ENCODE measurements around the gene NCOR2. TPM values are rescaled to one million over a fixed set of nuclear protein-coding genes. Genes with fewer than 3 reads are reported as not detected.

The NCOR2 gene
- total and polyA plus RNA-seq, 10 of the 15 experiments (the other 5 are each of a cell fraction or from before 2014, with no cell fraction given), result 0.43 to 179 (median 14.9) TPM

GRCh38 chr12:124542021-124542949 lies 25.1 kb downstream of the NCOR2 start (continued):
- TF ChIP-seq, protein P1, sequence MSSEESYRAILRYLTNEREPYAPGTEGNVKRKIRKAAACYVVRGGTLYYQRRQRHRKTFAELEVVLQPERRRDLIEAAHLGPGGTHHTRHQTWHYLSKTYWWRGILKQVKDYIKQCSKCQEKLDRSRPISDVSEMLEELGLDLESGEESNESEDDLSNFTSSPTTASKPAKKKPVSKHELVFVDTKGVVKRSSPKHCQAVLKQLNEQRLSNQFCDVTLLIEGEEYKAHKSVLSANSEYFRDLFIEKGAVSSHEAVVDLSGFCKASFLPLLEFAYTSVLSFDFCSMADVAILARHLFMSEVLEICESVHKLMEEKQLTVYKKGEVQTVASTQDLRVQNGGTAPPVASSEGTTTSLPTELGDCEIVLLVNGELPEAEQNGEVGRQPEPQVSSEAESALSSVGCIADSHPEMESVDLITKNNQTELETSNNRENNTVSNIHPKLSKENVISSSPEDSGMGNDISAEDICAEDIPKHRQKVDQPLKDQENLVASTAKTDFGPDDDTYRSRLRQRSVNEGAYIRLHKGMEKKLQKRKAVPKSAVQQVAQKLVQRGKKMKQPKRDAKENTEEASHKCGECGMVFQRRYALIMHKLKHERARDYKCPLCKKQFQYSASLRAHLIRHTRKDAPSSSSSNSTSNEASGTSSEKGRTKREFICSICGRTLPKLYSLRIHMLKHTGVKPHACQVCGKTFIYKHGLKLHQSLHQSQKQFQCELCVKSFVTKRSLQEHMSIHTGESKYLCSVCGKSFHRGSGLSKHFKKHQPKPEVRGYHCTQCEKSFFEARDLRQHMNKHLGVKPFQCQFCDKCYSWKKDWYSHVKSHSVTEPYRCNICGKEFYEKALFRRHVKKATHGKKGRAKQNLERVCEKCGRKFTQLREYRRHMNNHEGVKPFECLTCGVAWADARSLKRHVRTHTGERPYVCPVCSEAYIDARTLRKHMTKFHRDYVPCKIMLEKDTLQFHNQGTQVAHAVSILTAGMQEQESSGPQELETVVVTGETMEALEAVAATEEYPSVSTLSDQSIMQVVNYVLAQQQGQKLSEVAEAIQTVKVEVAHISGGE (CRISPR knock-in tag; IDR thresholded peaks at IDR 0.05), result no peak
- TF ChIP-seq FOXK2 (IDR thresholded peaks at IDR 0.05) (no peak), KAT2A (conservative IDR thresholded peaks at IDR 0.05; ENCODE audit: control insufficient read depth, low read depth, low read length) (no peak)

DNA sequence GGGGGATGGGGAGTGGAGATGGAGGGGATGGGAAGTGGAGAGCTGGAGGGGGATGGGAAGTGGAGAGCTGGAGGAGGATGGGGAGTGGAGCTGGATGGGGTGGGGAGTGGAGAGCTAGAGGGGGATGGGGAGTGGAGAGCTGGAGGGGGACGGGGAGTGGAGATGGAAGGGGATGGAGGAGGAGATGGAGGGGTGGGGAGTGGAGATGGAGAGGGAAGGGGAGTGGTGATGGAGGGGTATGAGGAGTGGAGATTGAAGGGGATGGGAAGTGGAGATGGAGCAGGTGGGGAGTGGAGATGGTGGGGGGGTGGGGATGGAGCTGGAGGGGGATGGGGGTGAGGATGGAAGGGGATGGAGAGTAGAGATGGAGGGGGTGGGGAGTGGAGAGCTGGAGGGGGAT lies 26.1 kb downstream of the NCOR2 start:
- intact Hi-C loops (cut with micrococcal nuclease; ENCODE audit: unreplicated experiment), result no loop called here
- no peak overlapping the region for H3K27ac ChIP-seq (ENCODE audit: control insufficient read depth, insufficient read depth)
- ChIA-PET CTCF (no interaction called here), SMC1A (ENCODE audit: uncharacterized antibody, unreplicated experiment) (no interaction called here), RAD21 (ENCODE audit: unreplicated experiment) (interaction anchor here (0.6 kb wide), 1 partner anchor 223 kb away, joined by 3 read pairs; no protein-coding TSS in a partner anchor), POLR2A (interaction anchor here (0.5 kb wide), 1 partner anchor 229 kb away, joined by 4 read pairs; no protein-coding TSS in a partner anchor)
- no peak overlapping the region for H3K4me2 ChIP-seq (ENCODE audit: control insufficient read depth, insufficient read depth)
- no peak overlapping the region for H3K4me3 ChIP-seq
- no peak for ATAC-seq
- BruUV-seq (replicated peaks), result no TSS peak
- in situ Hi-C loops (cut with MboI), result no loop called here
- no peak for FAIRE-seq
- H3K9ac ChIP-seq (ENCODE audit: control insufficient read depth, insufficient read depth, low read length), result no peak overlapping the region
- no peak for DNase-seq (ENCODE audit: low read depth, low spot score)
- peaks cover 4 to 6% of the 10 kb centered on the region in 2 experiments; a peak in 3 of 4 replicates for H3K36me3 ChIP-seq (ENCODE audit: control insufficient read depth in 2 of 2, insufficient read depth in 2 of 2, low read length in 1 of 2)
- peaks cover 6% of the 10 kb centered on the region for H4K20me1 ChIP-seq (ENCODE audit: control insufficient read depth, insufficient read depth)
- H3K4me1 ChIP-seq (ENCODE audit: control insufficient read depth, insufficient read depth, low read length), result peaks cover 41% of the 10 kb centered on the region
- H3K27me3 ChIP-seq (replicated peaks in 1 of 2; ENCODE audit: control insufficient read depth in 2 of 2, insufficient read depth in 2 of 2, low read length in 1 of 2), result no peaks in the 10 kb centered on the region
- no peaks in the 10 kb centered on the region for H3K9me3 ChIP-seq (replicated peaks; ENCODE audit: control insufficient read depth, insufficient read depth, low read length)
- no CpG with 5 or more reads among the region's 1 CpG for WGBS (ENCODE audit: insufficient coverage, insufficient replicate concordance, low lambda C conversion rate, missing lambda C conversion rate)
- no peak overlapping the region for H2AFZ ChIP-seq (ENCODE audit: control insufficient read depth, low read depth, low read length)
- H3K79me2 ChIP-seq (ENCODE audit: control insufficient read depth, insufficient read depth, low read length), result peaks cover 77% of the 10 kb centered on the region
- TF ChIP-seq SMAD5 (IDR thresholded peaks at IDR 0.05; ENCODE audit: low read depth) (no peak), HDGF (IDR thresholded peaks at IDR 0.05) (no peak), RAD21 (IDR thresholded peaks at IDR 0.05; ENCODE audit: insufficient read depth, low read depth, low read length) (no peak), MTA2 (IDR thresholded peaks at IDR 0.05; ENCODE audit: low read depth) (no peak), RAD51 (IDR thresholded peaks at IDR 0.05) (no peak), ATF3 (IDR thresholded peaks at IDR 0.05; ENCODE audit: borderline replicate concordance, extremely low read depth, low read depth, low read length) (no peak), STAT1 (conservative IDR thresholded peaks at IDR 0.05) (no peak), LARP7 (IDR thresholded peaks at IDR 0.05) (no peak), MYC (IDR thresholded peaks at IDR 0.05; ENCODE audit: insufficient read depth, insufficient read length, insufficient replicate concordance, low read length, severe bottlenecking) (no peak), CEBPB (IDR thresholded peaks at IDR 0.05; ENCODE audit: borderline replicate concordance in 1 of 2, low read depth in 2 of 2, low read length in 2 of 2) (no peak), POLR2A (IDR thresholded peaks at IDR 0.05; ENCODE audit: low read depth, low read length) (no peak)
- TF ChIP-seq, protein P2, sequence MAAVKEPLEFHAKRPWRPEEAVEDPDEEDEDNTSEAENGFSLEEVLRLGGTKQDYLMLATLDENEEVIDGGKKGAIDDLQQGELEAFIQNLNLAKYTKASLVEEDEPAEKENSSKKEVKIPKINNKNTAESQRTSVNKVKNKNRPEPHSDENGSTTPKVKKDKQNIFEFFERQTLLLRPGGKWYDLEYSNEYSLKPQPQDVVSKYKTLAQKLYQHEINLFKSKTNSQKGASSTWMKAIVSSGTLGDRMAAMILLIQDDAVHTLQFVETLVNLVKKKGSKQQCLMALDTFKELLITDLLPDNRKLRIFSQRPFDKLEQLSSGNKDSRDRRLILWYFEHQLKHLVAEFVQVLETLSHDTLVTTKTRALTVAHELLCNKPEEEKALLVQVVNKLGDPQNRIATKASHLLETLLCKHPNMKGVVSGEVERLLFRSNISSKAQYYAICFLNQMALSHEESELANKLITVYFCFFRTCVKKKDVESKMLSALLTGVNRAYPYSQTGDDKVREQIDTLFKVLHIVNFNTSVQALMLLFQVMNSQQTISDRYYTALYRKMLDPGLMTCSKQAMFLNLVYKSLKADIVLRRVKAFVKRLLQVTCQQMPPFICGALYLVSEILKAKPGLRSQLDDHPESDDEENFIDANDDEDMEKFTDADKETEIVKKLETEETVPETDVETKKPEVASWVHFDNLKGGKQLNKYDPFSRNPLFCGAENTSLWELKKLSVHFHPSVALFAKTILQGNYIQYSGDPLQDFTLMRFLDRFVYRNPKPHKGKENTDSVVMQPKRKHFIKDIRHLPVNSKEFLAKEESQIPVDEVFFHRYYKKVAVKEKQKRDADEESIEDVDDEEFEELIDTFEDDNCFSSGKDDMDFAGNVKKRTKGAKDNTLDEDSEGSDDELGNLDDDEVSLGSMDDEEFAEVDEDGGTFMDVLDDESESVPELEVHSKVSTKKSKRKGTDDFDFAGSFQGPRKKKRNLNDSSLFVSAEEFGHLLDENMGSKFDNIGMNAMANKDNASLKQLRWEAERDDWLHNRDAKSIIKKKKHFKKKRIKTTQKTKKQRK (IDR thresholded peaks at IDR 0.05; ENCODE audit: low read depth, low read length), result no peak
